Measurements from ENCODE around the gene SDK1. TPM values are rescaled to one million over a fixed set of nuclear protein-coding genes. Genes with fewer than 3 reads are reported as not detected.

SDK1 gene
- total RNA-seq, 2 donors from 2014 or later = 19.8 to 32.4 TPM

DNA sequence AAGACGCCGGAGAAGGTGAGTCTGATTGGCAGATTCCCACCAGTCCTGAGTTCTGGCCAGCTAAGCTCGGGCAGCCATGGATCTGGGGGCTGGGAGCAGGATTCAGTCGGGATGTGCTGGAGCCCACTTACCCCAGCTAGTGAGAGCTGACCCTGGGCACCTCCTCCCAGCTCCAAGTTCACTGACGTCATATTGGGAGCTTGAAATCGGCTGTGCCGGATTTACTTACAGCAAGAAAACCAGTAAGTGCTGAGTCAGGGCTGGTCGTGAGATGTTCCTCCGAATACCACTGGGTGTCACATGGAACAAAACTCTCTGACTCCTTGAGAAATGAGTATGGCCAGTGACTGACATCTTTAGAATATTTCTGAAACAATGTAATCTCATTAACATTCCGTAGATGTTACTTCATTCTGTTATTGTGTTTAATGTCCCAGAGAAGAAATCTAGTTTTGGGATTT is 621.2 kb downstream of the SDK1 start:
- no peaks in the 10 kb centered on the region for H3K36me3 ChIP-seq (replicated peaks in 1 of 2; ENCODE audit: insufficient read depth in 1 of 2, low read depth in 2 of 2)
- H3K27ac ChIP-seq = no peak overlapping the region
- TF ChIP-seq POLR2A (IDR thresholded peaks at IDR 0.05) (no peak), CTCF (IDR thresholded peaks at IDR 0.05) (peak in 5 of 7 experiments; percentile 8 to 40 (median 24))
- ATAC-seq = peak; percentile 72
- WGBS, 2 donors = 31 to 66% methylated on average over 9 to 10 of the region's 10 CpGs
- no peak overlapping the region for H3K4me3 ChIP-seq
- H3K4me1 ChIP-seq = peaks cover 15% of the 10 kb centered on the region
- intact Hi-C loops (cut with DNase I) = no loop called here
- no peaks in the 10 kb centered on the region for H3K9me3 ChIP-seq
- H3K27me3 ChIP-seq = no peaks in the 10 kb centered on the region
- DNase-seq = peak; percentile 44 to 79 (median 68)

DNA sequence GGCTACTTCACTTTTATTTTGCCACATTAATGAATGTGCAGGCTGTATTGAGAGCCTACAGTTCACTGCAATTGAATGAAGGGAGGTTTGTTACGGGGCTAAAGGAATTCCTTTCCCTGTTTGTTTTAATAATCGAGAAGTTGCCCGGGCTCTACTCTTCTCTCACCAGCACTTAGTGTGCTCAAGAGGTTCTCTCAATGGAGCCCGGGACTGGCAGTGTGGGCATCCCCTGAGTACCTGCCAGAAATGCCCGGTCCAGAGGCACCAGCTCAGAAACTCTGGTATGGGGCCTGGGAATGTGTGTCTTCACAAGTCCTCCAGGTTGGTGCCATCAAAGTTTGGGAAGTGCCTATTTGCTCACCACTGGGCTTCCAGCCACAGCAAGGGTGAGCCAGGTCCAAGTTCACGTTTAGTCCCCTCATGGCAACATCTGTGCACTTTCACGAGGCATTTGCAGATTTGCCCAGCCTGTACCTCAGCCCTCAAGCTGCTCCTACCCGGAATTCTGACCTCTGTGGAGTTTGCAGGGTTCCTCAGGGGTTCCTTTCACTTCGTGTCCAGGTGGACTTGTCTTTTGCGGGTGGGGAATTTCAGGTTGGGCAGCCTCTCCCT is 622.4 kb downstream of the SDK1 start:
- H3K36me3 ChIP-seq (replicated peaks in 1 of 2; ENCODE audit: insufficient read depth in 1 of 2, low read depth in 2 of 2) = no peaks in the 10 kb centered on the region
- H3K27me3 ChIP-seq = no peaks in the 10 kb centered on the region
- H3K4me3 ChIP-seq = no peak overlapping the region
- 58 to 60% methylated on average over 8 to 10 of the region's 10 CpGs for WGBS, 2 donors
- ATAC-seq (peak; percentile 65), DNase-seq (peak; percentile 30 to 68 (median 42))
- intact Hi-C loops (cut with DNase I) = no loop called here
- TF ChIP-seq POLR2A (IDR thresholded peaks at IDR 0.05) = no peak
- TF ChIP-seq CTCF (IDR thresholded peaks at IDR 0.05) = no peak
- H3K9me3 ChIP-seq = no peaks in the 10 kb centered on the region
- peak overlapping the region in 1 of 4 donors; percentile 22 for H3K27ac ChIP-seq
- H3K4me1 ChIP-seq = peaks cover 15% of the 10 kb centered on the region

GRCh38 chr7:3924277-3924676 is 623.2 kb downstream of the SDK1 start:
- DNase-seq = no peak
- WGBS, 2 donors = 51 to 60% methylated on average over 14 of the region's 14 CpGs
- Histone ChIP-seq H3K27me3 (no peaks in the 10 kb centered on the region), H3K36me3 (replicated peaks in 1 of 2; ENCODE audit: insufficient read depth in 1 of 2, low read depth in 2 of 2) (no peaks in the 10 kb centered on the region), H3K4me3 (no peak overlapping the region), H3K9me3 (no peaks in the 10 kb centered on the region), H3K27ac (no peak overlapping the region), H3K4me1 (peaks cover 24% of the 10 kb centered on the region)
- no peak for TF ChIP-seq POLR2A (IDR thresholded peaks at IDR 0.05)
- no peak for TF ChIP-seq CTCF (IDR thresholded peaks at IDR 0.05)
- intact Hi-C loops (cut with DNase I) = no loop called here
- ATAC-seq = no peak

GRCh38 chr7:3927446-3928110 is 626.5 kb downstream of the SDK1 start:
- H3K4me1 ChIP-seq = peaks cover 36% of the 10 kb centered on the region
- ATAC-seq (no peak), DNase-seq (no peak)
- intact Hi-C loops (cut with DNase I) = no loop called here
- no peak overlapping the region for H3K27ac ChIP-seq
- no peaks in the 10 kb centered on the region for H3K9me3 ChIP-seq
- H3K4me3 ChIP-seq = no peak overlapping the region
- TF ChIP-seq CTCF (IDR thresholded peaks at IDR 0.05) = no peak
- no peak for TF ChIP-seq POLR2A (IDR thresholded peaks at IDR 0.05)
- H3K27me3 ChIP-seq = no peaks in the 10 kb centered on the region
- H3K36me3 ChIP-seq (replicated peaks in 1 of 2; ENCODE audit: insufficient read depth in 1 of 2, low read depth in 2 of 2) = no peaks in the 10 kb centered on the region
- WGBS, 2 donors = 85 to 87% methylated on average over 7 of the region's 7 CpGs

Measured in body of pancreas (tissue), 4 donors.